Measurements from ENCODE around the gene PRPH2. TPM values are rescaled to one million over a fixed set of nuclear protein-coding genes. Genes with fewer than 3 reads are reported as not detected.
A peak's percentile ranks its signal among the peaks of the same experiment; 100 is the strongest.

PRPH2 gene
- total RNA-seq, 1 experiment from 2014 or later = 1.0 TPM

GRCh38 chr6:42704937-42705374, 17.4 kb downstream of the PRPH2 start:
- POLR2A ChIA-PET = interaction anchor here (1.0 to 2.5 kb wide), 5 partner anchors 22 to 563 kb away, joined by 3 to 13 read pairs (median 3); partner anchors contain the start of genes C6orf132, RPL7L1, TBCC and UBR2
- no peaks in the 10 kb centered on the region for H3K9me3 Mint-ChIP-seq
- ATAC-seq (peak; percentile 12; the same call in 1 of the 2 replicates), DNase-seq (ENCODE audit: low spot score) (no peak)
- H3K36me3 Mint-ChIP-seq = no peaks in the 10 kb centered on the region
- H3K4me3 Mint-ChIP-seq = peak overlapping the region; percentile 71
- H3K27ac Mint-ChIP-seq = peak overlapping the region; percentile 88
- TF ChIP-seq PRRX2 (CRISPR knock-in tag; IDR thresholded peaks at IDR 0.05) (no peak), JAZF1 (CRISPR knock-in tag; IDR thresholded peaks at IDR 0.05) (no peak), ZNF512 (CRISPR knock-in tag; IDR thresholded peaks at IDR 0.05; ENCODE audit: borderline replicate concordance) (no peak), ZNF416 (CRISPR knock-in tag; IDR thresholded peaks at IDR 0.05) (no peak), ZNF396 (CRISPR knock-in tag; IDR thresholded peaks at IDR 0.05; ENCODE audit: borderline replicate concordance) (no peak), GTF2I (CRISPR knock-in tag; conservative IDR thresholded peaks at IDR 0.05) (no peak), ATF6 (CRISPR knock-in tag; IDR thresholded peaks at IDR 0.05) (no peak), ZNF317 (CRISPR knock-in tag; IDR thresholded peaks at IDR 0.05; ENCODE audit: borderline replicate concordance, low read depth) (no peak), IRF1 (CRISPR knock-in tag; IDR thresholded peaks at IDR 0.05) (0 out of 2 replicates have a peak, but pooled peaks have one; percentile 2)
- CTCF ChIA-PET = interaction anchor here (0.6 to 3.8 kb wide), 9 partner anchors 21 to 490 kb away, joined by 3 to 26 read pairs (median 5); partner anchors contain the start of genes TBCC and UBR2
- peaks cover 14% of the 10 kb centered on the region for H3K4me1 Mint-ChIP-seq
- H3K27me3 Mint-ChIP-seq (ENCODE audit: low read depth) = no peaks in the 10 kb centered on the region

- peak overlapping the region; percentile 88 for H3K27ac Mint-ChIP-seq
- peak overlapping the region; percentile 71 for H3K4me3 Mint-ChIP-seq
- ATAC-seq (peak; percentile 85), DNase-seq (ENCODE audit: low spot score) (peak; percentile 61)
- no peaks in the 10 kb centered on the region for H3K9me3 Mint-ChIP-seq
- H3K4me1 Mint-ChIP-seq = peaks cover 14% of the 10 kb centered on the region
- ChIA-PET POLR2A (interaction anchor here (0.5 to 2.5 kb wide), 7 partner anchors 23 to 563 kb away, joined by 3 to 13 read pairs (median 3); partner anchors contain the start of genes C6orf132, RPL7L1, TBCC and UBR2), CTCF (interaction anchor here (0.6 to 3.8 kb wide), 9 partner anchors 22 to 489 kb away, joined by 3 to 26 read pairs (median 5); partner anchors contain the start of genes TBCC and UBR2)
- no peaks in the 10 kb centered on the region for H3K36me3 Mint-ChIP-seq
- H3K27me3 Mint-ChIP-seq (ENCODE audit: low read depth) = no peaks in the 10 kb centered on the region
- TF ChIP-seq GTF2I (CRISPR knock-in tag; conservative IDR thresholded peaks at IDR 0.05) (no peak), MAX (CRISPR knock-in tag; IDR thresholded peaks at IDR 0.05) (no peak), ARID4B (CRISPR knock-in tag; IDR thresholded peaks at IDR 0.05; ENCODE audit: borderline replicate concordance) (no peak), PRRX2 (CRISPR knock-in tag; IDR thresholded peaks at IDR 0.05) (no peak), ZNF263 (CRISPR knock-in tag; IDR thresholded peaks at IDR 0.05; ENCODE audit: low read depth) (no peak), OVOL2 (CRISPR knock-in tag; IDR thresholded peaks at IDR 0.05; ENCODE audit: borderline replicate concordance) (no peak), ZMAT4 (CRISPR knock-in tag; IDR thresholded peaks at IDR 0.05) (no peak), CREM (CRISPR knock-in tag; IDR thresholded peaks at IDR 0.05) (0 out of 2 replicates have a peak, but pooled peaks have one; percentile 34), ZNF219 (CRISPR knock-in tag; IDR thresholded peaks at IDR 0.05; ENCODE audit: borderline replicate concordance) (no peak), NFATC4 (CRISPR knock-in tag; IDR thresholded peaks at IDR 0.05) (peak; percentile 65; the same call in 1 of the 2 replicates), CREB1 (CRISPR knock-in tag; IDR thresholded peaks at IDR 0.05) (no peak), IRF1 (CRISPR knock-in tag; IDR thresholded peaks at IDR 0.05) (0 out of 2 replicates have a peak, but pooled peaks have one; percentile 49), ZSCAN18 (CRISPR knock-in tag; IDR thresholded peaks at IDR 0.05) (no peak), FOXP1 (CRISPR knock-in tag; IDR thresholded peaks at IDR 0.05; ENCODE audit: borderline replicate concordance) (peak; percentile 67; the same call in 1 of the 2 replicates), SP1 (CRISPR knock-in tag; conservative IDR thresholded peaks at IDR 0.05) (0 out of 2 replicates have a peak, but pooled peaks have one; percentile 33)
These were observed 18.0 kb downstream of the PRPH2 start for GRCh38 chr6:42704251-42704936.
